Pancreas (tissue), 10 donors: ENCODE data around the gene TTLL12. TPM values are rescaled to one million over a fixed set of nuclear protein-coding genes. Genes with fewer than 3 reads are reported as not detected.
A peak's percentile ranks its signal among the peaks of the same experiment; 100 is the strongest.
"Not testable (repeated sequence)": the region's sequence is repeated elsewhere in the genome, so short reads cannot be mapped to it uniquely, and the experiment has no call there.

ENCODE experiments used
- ATAC-seq, 4 donors: fragments of 200-7000 bp; cut with Tn5 transposase; one replicate each; pipeline versions ENCODE4 v1.8.0 to v1.9.1; 2020; ENCODE audit warnings: mild to moderate bottlenecking in 4 of 4, moderate library complexity in 4 of 4
- DNase-seq, 6 donors: peaks; one replicate each; pipeline ENCODE4 v3.0.0-alpha.2; 2020
- FAIRE-seq: peaks from 2 replicates; lab custom pipeline; 2012; peaks lifted over from hg19 to GRCh38; lab: Jason Lieb, UNC
- H3K27ac ChIP-seq, 4 donors: fragments of 200-600 bp; sonication (generic); 1 replicate in 3 of 4; 2 replicates in 1 of 4; pipeline versions ENCODE4 v1.5.0 to v1.8.0; 2020
- H3K27me3 ChIP-seq, 4 donors: fragments of 200-600 bp; one replicate each; pipeline ENCODE4 v1.8.0; 2021
- H3K36me3 ChIP-seq, 3 donors: fragments of 200-600 bp; sonication (generic) in 1 of 3; one replicate each; pipeline versions ENCODE4 v1.5.0 to v1.8.0; 2020 to 2021
- H3K4me1 ChIP-seq, 3 donors: fragments of 200-600 bp; one replicate each; pipeline ENCODE4 v1.8.0; 2021
- H3K4me3 ChIP-seq, 4 donors: fragments of 200-600 bp; sonication (generic) in 2 of 4; one replicate each; pipeline versions ENCODE4 v1.5.0 to v1.8.0; 2020 to 2021
- H3K9me3 ChIP-seq, 4 donors: fragments of 200-600 bp; one replicate each; pipeline ENCODE4 v1.8.0; 2021
- CTCF ChIP-seq, 4 donors: fragments of 200-600 bp; sonication (generic) in 3 of 4; IDR thresholded peaks; one replicate each; pipeline versions ENCODE4 v1.5.0 to v1.8.0; 2021; ENCODE audit warnings: antibody characterized with exemption in 4 of 4
- WGBS, 2 donors: extraction: QIAGEN DNeasy Blood & Tissue Kit; methylation state at CpG; one replicate each; pipeline ENCODE4 v1.1.7; 2013; 5-methylcytosine and 5-hydroxymethylcytosine counted together
- intact Hi-C, 3 donors: fragments of 100-400 bp; cut with DNase I; formaldehyde crosslinking; loops; one replicate each; pipeline versions ENCODE4 v1.11.1 to v1.14.2; 2022
- polyA plus RNA-seq, 2 donors: library from polyadenylated mRNA; stranded (reverse); fragments of 200-250 nt; gene quantifications; one replicate each; pipeline ENCODE4 v1.2.3, GENCODE V29; 2013
- total RNA-seq, 6 donors: library from RNA; stranded (reverse); fragmentation: NEBNext Ultra II Directional in 4 of 6; extraction: Animal tissue kit (Norgen Biotek cat#: 25700) in 4 of 6; gene quantifications; one replicate each; pipeline versions ENCODE4 v1.2.1 to v1.2.4, GENCODE V29; 2021 to 2023
- donor health status: healthy with polysubstance abuse.
- donor health status: DM: no; HTN: no; CAD: no; lungs with moderate emphysema.
- donor health status: DM: no; HTN: no; CAD: no.
- donor health status: control.
- donor health status: control.
- donor health status: Bipolar disorder and iron deficiency.
- donor health status: DM: yes; HTN: yes; CAD: no.
- donor health status: DM: no; HTN: no; CAD: no.
- donor health status: DM: no; HTN: no; CAD: no.
- donor health status: DM: yes; HTN: yes; CAD: no.

TTLL12 gene
- total and polyA plus RNA-seq, 8 donors, result 10.6 to 22.2 (median 14.3) TPM

DNA sequence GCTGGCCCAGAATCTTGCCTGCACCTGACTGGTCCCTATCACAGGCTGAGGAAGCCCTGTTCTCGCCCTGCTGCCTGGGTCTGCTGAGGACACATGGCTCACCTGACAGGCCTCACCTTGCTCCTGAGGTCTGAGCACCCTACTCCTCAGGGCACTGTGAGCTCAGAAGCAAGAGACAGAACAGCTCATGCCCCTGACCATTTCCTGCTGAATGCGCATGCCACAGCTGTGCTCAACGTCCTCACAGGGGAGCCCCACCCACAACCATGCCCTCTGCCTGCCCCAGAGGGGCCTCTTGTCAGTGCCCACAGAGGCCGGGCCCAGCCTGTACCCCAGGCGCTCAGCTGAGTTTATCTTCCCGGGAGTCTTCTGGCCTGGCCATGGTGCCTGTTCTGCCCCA is 38.4 kb downstream of the TTLL12 start:
- ATAC-seq, result no peak
- no peak for DNase-seq

DNA sequence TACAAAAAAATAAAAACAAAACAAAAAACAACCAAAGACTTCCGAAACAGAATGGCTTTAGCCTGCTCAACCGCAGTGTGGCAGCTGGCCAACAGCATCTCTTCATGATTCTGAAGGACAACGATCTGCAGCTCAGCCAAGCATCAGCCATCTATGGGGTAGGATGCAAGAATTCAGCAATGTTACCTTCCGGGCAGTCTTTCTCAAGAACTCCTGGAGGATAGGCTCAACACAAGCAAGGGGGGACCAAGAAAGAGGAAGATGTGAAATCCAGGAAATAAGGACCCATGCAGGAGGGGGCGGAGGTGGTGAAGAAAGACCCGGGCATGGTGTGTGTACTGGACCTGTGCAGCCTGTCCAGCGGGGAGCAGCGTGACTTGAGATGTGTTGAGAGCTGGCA is 39.1 kb downstream of the TTLL12 start:
- peaks cover 0 to 3% (median 0%) of the 10 kb centered on the region in 3 donors for H3K4me1 ChIP-seq
- no peaks in the 10 kb centered on the region for H3K9me3 ChIP-seq
- WGBS, 2 donors, result 52 to 64% methylated on average over 8 of the region's 8 CpGs
- TF ChIP-seq CTCF (IDR thresholded peaks at IDR 0.05), result no peak
- no peak overlapping the region for H3K4me3 ChIP-seq
- DNase-seq (no peak), ATAC-seq (no peak), FAIRE-seq (no peak)
- no peak overlapping the region for H3K27ac ChIP-seq
- no peaks in the 10 kb centered on the region for H3K36me3 ChIP-seq
- no peaks in the 10 kb centered on the region for H3K27me3 ChIP-seq
- intact Hi-C loops, result no loop called here

More for the DNA sequence above, 38.4 kb downstream of the TTLL12 start:
- H3K36me3 ChIP-seq, result no peaks in the 10 kb centered on the region
- no peaks in the 10 kb centered on the region for H3K27me3 ChIP-seq
- no peak overlapping the region for H3K4me3 ChIP-seq
- H3K9me3 ChIP-seq, result no peaks in the 10 kb centered on the region
- peaks cover 0 to 3% (median 0%) of the 10 kb centered on the region in 3 donors for H3K4me1 ChIP-seq
- H3K27ac ChIP-seq, result no peak overlapping the region
- no peak for TF ChIP-seq CTCF (IDR thresholded peaks at IDR 0.05)
- intact Hi-C loops, result no loop called here
- FAIRE-seq, result no peak
- WGBS, 2 donors, result 59 to 64% methylated on average over 6 of the region's 6 CpGs

GRCh38 chr22:43146332-43146731 is 40.6 kb downstream of the TTLL12 start:
- FAIRE-seq, H3K27ac ChIP-seq, H3K9me3 ChIP-seq, ATAC-seq, H3K36me3 ChIP-seq, H3K4me3 ChIP-seq, H3K27me3 ChIP-seq, intact Hi-C loops: not testable (repeated sequence)
- H3K4me1 ChIP-seq, result peaks cover 0 to 11% (median 5%) of the 10 kb centered on the region in 3 donors
- DNase-seq, result peak in 1 of 6 donors; percentile 13
- 80 to 85% methylated on average over 15 of the region's 15 CpGs for WGBS, 2 donors

DNA sequence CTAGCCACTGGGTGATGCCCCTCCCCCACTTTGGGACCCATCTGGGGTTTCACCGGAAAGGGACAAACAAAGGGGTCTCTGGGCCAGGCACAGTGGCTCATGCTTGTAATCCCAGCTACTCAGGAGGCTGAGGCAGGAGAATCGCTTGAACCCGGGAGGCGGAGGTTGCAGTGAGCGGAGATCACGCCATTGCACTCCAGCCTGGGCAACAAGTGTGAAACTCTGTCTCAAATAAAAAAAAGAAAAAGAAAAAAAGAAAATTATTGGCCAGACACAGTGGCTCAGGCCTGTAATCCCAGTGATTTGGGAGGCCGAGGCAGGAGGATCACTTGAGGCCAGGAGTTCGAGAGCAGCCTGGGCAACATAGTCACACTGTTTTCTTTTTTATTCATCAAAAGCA is 41.6 kb downstream of the TTLL12 start:
- intact Hi-C loops, H3K9me3 ChIP-seq, FAIRE-seq, H3K4me3 ChIP-seq, DNase-seq, H3K27me3 ChIP-seq, ATAC-seq, H3K36me3 ChIP-seq, H3K27ac ChIP-seq: not testable (repeated sequence)
- WGBS, 2 donors, result 86 to 93% methylated on average over 8 of the region's 8 CpGs
- peaks cover 0 to 14% (median 5%) of the 10 kb centered on the region in 3 donors for H3K4me1 ChIP-seq

GRCh38 chr22:43144949-43145348 is 42.0 kb downstream of the TTLL12 start:
- no peak overlapping the region for H3K27ac ChIP-seq
- DNase-seq, result no peak
- 71 to 74% methylated on average over 3 of the region's 3 CpGs for WGBS, 2 donors

More at GRCh38 chr22:43144949-43145348, 42.0 kb downstream of the TTLL12 start:
- no peaks in the 10 kb centered on the region for H3K27me3 ChIP-seq
- intact Hi-C loops, result no loop called here
- H3K4me3 ChIP-seq, result no peak overlapping the region
- FAIRE-seq (no peak), ATAC-seq (no peak)
- TF ChIP-seq CTCF (IDR thresholded peaks at IDR 0.05), result no peak
- H3K36me3 ChIP-seq, result peaks cover 0 to 5% (median 0%) of the 10 kb centered on the region in 3 donors
- peaks cover 0 to 14% (median 5%) of the 10 kb centered on the region in 3 donors for H3K4me1 ChIP-seq
- H3K9me3 ChIP-seq, result no peaks in the 10 kb centered on the region
